ENCODE measurements around the gene SREK1IP1.

DNA sequence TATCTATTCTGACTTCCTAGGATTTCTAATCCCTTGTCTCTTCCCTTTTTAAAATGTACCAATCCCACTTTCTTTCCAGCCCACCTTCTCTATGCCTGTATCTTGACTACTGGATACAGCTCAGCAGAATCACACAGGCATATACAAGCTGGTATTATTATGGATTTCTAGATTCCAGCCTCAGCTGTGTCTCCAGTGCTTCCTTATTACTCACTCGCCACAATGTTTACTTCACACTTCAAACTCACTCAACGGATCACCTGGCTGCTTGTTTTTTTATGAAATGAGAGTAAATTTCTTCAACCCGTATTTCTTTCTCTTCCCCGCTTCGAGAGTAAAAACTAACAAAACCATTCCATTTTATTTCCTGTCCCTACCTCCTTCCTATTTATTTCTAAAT, 39.0 kb upstream of the SREK1IP1 start:
- TF ChIP-seq TAF1 (CRISPR knock-in tag; IDR thresholded peaks at IDR 0.05) (no peak), POLR2AphosphoS5 (IDR thresholded peaks at IDR 0.05; ENCODE audit: low read depth, low read length) (no peak), SP1 (IDR thresholded peaks at IDR 0.05) (no peak), SP1 (CRISPR knock-in tag; IDR thresholded peaks at IDR 0.05) (no peak), TBX3 (IDR thresholded peaks at IDR 0.05; ENCODE audit: borderline replicate concordance) (no peak), TMF1 (CRISPR knock-in tag; IDR thresholded peaks at IDR 0.05; ENCODE audit: low read depth) (no peak), ZFP62 (CRISPR knock-in tag; IDR thresholded peaks at IDR 0.05) (no peak)
- TF ChIP-seq, protein P1, sequence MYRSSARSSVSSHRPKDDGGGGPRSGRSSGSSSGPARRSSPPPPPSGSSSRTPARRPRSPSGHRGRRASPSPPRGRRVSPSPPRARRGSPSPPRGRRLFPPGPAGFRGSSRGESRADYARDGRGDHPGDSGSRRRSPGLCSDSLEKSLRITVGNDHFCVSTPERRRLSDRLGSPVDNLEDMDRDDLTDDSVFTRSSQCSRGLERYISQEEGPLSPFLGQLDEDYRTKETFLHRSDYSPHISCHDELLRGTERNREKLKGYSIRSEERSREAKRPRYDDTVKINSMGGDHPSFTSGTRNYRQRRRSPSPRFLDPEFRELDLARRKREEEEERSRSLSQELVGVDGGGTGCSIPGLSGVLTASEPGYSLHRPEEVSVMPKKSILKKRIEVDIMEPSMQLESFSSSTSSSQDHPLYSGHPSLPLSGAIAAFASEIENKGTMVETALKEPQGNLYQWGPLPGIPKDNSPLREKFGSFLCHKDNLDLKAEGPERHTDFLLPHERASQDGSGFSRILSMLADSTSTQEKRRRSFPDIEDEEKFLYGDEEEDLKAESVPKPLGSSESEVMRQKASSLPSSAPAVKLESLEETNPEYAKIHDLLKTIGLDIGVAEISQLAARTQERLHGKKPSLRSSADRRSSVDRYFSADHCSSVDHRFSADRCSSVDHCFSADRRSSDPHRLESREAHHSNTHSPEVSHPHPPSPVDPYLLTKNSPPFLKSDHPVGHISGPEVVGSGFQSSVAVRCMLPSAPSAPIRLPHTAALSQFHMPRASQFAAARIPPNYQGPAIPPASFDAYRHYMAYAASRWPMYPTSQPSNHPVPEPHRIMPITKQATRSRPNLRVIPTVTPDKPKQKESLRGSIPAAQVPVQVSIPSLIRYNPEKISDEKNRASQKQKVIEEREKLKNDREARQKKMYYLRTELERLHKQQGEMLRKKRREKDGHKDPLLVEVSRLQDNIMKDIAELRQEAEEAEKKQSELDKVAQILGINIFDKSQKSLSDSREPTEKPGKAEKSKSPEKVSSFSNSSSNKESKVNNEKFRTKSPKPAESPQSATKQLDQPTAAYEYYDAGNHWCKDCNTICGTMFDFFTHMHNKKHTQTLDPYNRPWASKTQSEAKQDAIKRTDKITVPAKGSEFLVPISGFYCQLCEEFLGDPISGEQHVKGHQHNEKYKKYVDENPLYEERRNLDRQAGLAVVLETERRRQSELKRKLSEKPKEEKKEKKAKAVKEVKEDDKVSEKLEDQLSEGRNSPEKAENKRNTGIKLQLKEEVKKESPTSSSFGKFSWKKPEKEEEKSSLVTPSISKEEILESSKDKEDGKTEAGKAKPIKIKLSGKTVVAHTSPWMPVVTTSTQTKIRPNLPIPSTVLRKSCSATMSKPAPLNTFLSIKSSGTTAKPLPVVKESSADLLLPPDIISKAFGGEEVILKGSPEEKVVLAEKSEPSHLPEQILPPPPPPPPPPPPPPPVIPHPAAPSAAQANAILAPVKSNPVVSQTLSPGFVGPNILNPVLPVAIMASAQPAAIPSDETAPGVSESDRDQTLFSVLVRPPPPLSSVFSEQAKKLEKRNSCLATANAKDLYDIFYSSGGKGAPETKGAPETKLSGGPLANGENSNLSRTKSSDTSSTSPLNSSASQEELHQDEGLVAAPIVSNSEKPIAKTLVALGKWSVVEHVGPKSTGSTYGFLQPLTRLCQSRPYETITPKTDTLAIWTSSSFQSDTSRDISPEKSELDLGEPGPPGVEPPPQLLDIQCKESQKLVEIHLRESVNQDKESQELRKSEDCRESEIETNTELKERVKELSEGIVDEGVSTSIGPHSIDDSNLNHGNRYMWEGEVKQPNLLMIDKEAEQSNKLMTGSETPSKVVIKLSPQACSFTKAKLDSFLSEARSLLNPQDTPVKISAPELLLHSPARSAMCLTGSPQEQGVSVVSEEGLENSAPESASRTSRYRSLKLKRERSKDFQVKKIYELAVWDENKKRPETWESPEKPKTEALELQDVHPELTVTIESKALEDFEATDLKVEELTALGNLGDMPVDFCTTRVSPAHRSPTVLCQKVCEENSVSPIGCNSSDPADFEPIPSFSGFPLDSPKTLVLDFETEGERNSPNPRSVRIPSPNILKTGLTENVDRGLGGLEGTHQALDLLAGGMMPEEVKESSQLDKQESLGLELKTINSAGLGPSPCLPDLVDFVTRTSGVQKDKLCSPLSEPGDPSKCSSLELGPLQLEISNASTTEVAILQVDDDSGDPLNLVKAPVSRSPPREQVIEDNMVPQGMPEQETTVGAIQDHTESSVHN (CRISPR knock-in tag; IDR thresholded peaks at IDR 0.05) = no peak
- TF ChIP-seq, protein P2, sequence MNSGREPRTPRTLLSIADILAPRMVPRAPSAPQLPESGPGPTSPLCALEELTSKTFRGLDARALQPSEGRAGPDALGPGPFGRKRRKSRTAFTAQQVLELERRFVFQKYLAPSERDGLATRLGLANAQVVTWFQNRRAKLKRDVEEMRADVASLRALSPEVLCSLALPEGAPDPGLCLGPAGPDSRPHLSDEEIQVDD (CRISPR knock-in tag; IDR thresholded peaks at IDR 0.05; ENCODE audit: borderline replicate concordance) = no peak
- TF ChIP-seq, protein P3, sequence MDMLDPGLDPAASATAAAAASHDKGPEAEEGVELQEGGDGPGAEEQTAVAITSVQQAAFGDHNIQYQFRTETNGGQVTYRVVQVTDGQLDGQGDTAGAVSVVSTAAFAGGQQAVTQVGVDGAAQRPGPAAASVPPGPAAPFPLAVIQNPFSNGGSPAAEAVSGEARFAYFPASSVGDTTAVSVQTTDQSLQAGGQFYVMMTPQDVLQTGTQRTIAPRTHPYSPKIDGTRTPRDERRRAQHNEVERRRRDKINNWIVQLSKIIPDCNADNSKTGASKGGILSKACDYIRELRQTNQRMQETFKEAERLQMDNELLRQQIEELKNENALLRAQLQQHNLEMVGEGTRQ (IDR thresholded peaks at IDR 0.05; ENCODE audit: low read depth, low read length) = no peak
- TF ChIP-seq, protein P3 (CRISPR knock-in tag; IDR thresholded peaks at IDR 0.05; ENCODE audit: borderline replicate concordance) = no peak
